Aorta (tissue), 4 donors: Measurements from ENCODE around the gene COTL1. TPM values are rescaled to one million over a fixed set of nuclear protein-coding genes. Genes with fewer than 3 reads are reported as not detected.

ENCODE experiments used
- polyA plus RNA-seq, 2 donors: library from polyadenylated mRNA; stranded (reverse); fragments of 200-250 nt; gene quantifications; one replicate each; pipeline ENCODE4 v1.2.3, GENCODE V29; 2013
- total RNA-seq, 2 donors: library from RNA; stranded (reverse); fragmentation: NEBNext Ultra II Directional; extraction: Animal tissue kit (Norgen Biotek cat#: 25700); gene quantifications; one replicate each; pipeline ENCODE4 v1.2.1, GENCODE V29; 2021
- donor health status: healthy with polysubstance abuse.
- donor health status: Bipolar disorder and iron deficiency.
- donor health status: DM: no; HTN: no; CAD: no.
- donor health status: DM: yes; HTN: yes; CAD: no.

Gene COTL1
- total and polyA plus RNA-seq, 4 donors: 22.8 to 69.9 (median 60.0) TPM

Other genes with a start within 250 kb of the COTL1 start
- gene ATP2C2, start 249.5 kb downstream of the COTL1 start, total RNA-seq: under 1 TPM in 1 of 2 donors, not detected in 1; 0.49 TPM
- 1 to 10 TPM in 1 of 2 donors, not detected in 1; 4.3 TPM for gene ATP2C2, start 249.5 kb downstream of the COTL1 start, polyA plus RNA-seq
- 10 to 100 TPM; 17.4 to 23.9 TPM for gene MEAK7, start 113.4 kb downstream of the COTL1 start, total RNA-seq
- 1 to 10 TPM; 3.4 to 5.8 TPM for gene MEAK7, start 113.4 kb downstream of the COTL1 start, polyA plus RNA-seq
- 10 to 100 TPM; 48.0 to 60.0 TPM for gene KLHL36, start 30.4 kb upstream of the COTL1 start, total RNA-seq
- gene KLHL36, start 30.4 kb upstream of the COTL1 start, polyA plus RNA-seq: 10 to 100 TPM; 10.1 to 25.6 TPM
- 10 to 100 TPM; 53.4 to 59.4 TPM for gene USP10, start 81.9 kb upstream of the COTL1 start, total RNA-seq
- gene USP10, start 81.9 kb upstream of the COTL1 start, polyA plus RNA-seq: 10 to 100 TPM; 14.0 to 26.8 TPM
- 100 to 1,000 TPM; 108 to 192 TPM for gene CRISPLD2, start 201.9 kb upstream of the COTL1 start, total RNA-seq
- gene CRISPLD2, start 201.9 kb upstream of the COTL1 start, polyA plus RNA-seq: 10 to 100 TPM in 1 of 2 donors, 1 to 10 TPM in 1; 8.9 to 33.3 TPM